IMR-90 (cell line): Measurements from ENCODE around the gene GSG1L. TPM values are rescaled to one million over a fixed set of nuclear protein-coding genes. Genes with fewer than 3 reads are reported as not detected.

Source experiments
- ATAC-seq: fragments of 200-7000 bp; cut with Tn5 transposase; 2 replicates; pipeline ENCODE4 v1.9.1; 2020; ENCODE audit warnings: low read depth, mild to moderate bottlenecking, moderate library complexity
- BruUV-seq: library from RNA; stranded (reverse); fragments of 400-500 nt; replicated peaks from 2 replicates; lab custom pipeline; 2021; lab: Mats Ljungman, UMichigan
- CTCF ChIA-PET: fragments of 300-600 bp; formaldehyde crosslinking; extraction: SDS; loops from one replicate; lab custom pipeline; 2021; ENCODE audit warnings: antibody characterized with exemption; lab: Yijun Ruan, JAX
- POLR2A ChIA-PET: fragments of 300-600 bp; sonication (Branson Sonifier 250); formaldehyde crosslinking; loops from one replicate; lab custom pipeline; 2022; ENCODE audit warnings: antibody characterized with exemption; ENCODE audit not compliant: unreplicated experiment; lab: Charles Lee
- DNase-seq: peaks from one replicate; pipeline ENCODE4 v3.0.0; 2013
- H2AFZ ChIP-seq: replicated peaks from 2 replicates; pipeline ENCODE3; 2013; ENCODE audit warnings: low read length, mild to moderate bottlenecking; ENCODE audit not compliant: poor library complexity
- H2AK5ac ChIP-seq: 2 replicates; pipeline ENCODE4 v1.6.1; 2013; ENCODE audit warnings: low read depth, low read length, inconsistent platforms
- H2AK9ac ChIP-seq: replicated peaks from 2 replicates; pipeline ENCODE3; 2013; ENCODE audit warnings: mild to moderate bottlenecking, low read depth, low read length, moderate library complexity; ENCODE audit not compliant: poor library complexity
- H2BK120ac ChIP-seq: 2 replicates; pipeline ENCODE4 v1.6.1; 2013; ENCODE audit warnings: low read depth, low read length, inconsistent platforms
- H2BK15ac ChIP-seq: 3 replicates; pipeline ENCODE4 v1.6.1; 2013; ENCODE audit warnings: low read depth, low read length, inconsistent platforms
- H2BK20ac ChIP-seq: 2 replicates; pipeline ENCODE4 v1.6.1; 2013; ENCODE audit warnings: low read depth, mild to moderate bottlenecking, inconsistent platforms, low read length, moderate library complexity
- H2BK5ac ChIP-seq: 2 replicates; pipeline ENCODE4 v1.6.1; 2013; ENCODE audit warnings: mild to moderate bottlenecking, low read depth, low read length, inconsistent platforms; ENCODE audit not compliant: poor library complexity, severe bottlenecking
- H3K14ac ChIP-seq: replicated peaks from 2 replicates; pipeline ENCODE4 v1.6.1; 2013; ENCODE audit warnings: low read depth, low read length, inconsistent platforms
- H3K18ac ChIP-seq: 2 replicates; pipeline ENCODE4 v1.6.1; 2013; ENCODE audit warnings: low read depth, low read length, control low read depth
- H3K23ac ChIP-seq: 2 replicates; pipeline ENCODE4 v1.6.1; 2013; ENCODE audit warnings: low read depth, low read length, inconsistent platforms
- H3K27ac ChIP-seq: 2 replicates; pipeline ENCODE4 v1.5.1; 2013; ENCODE audit warnings: mild to moderate bottlenecking, control low read depth, low read length; ENCODE audit not compliant: insufficient read depth
- H3K27me3 ChIP-seq: 2 replicates; pipeline ENCODE4 v1.6.1; 2013; ENCODE audit warnings: low read length; ENCODE audit not compliant: control insufficient read depth, insufficient read depth
- H3K36me3 ChIP-seq: 2 replicates; pipeline ENCODE4 v1.6.1; 2013; ENCODE audit warnings: low read length, mixed read lengths; ENCODE audit not compliant: control insufficient read depth, insufficient read depth
- H3K4ac ChIP-seq: 2 replicates; pipeline ENCODE4 v1.6.1; 2013; ENCODE audit warnings: low read depth, low read length, inconsistent platforms
- H3K4me1 ChIP-seq: 2 replicates; pipeline ENCODE4 v1.6.1; 2013; ENCODE audit warnings: low read length, mixed read lengths; ENCODE audit not compliant: control insufficient read depth, insufficient read depth
- H3K4me2 ChIP-seq: 2 replicates; pipeline ENCODE4 v1.6.1; 2013; ENCODE audit warnings: low read depth, mild to moderate bottlenecking, control low read depth, low read length, moderate library complexity
- H3K4me3 ChIP-seq: 2 replicates; pipeline ENCODE4 v1.5.1; 2013; ENCODE audit warnings: low read depth, mild to moderate bottlenecking, control low read depth, low read length, moderate library complexity; ENCODE audit not compliant: insufficient read depth
- H3K56ac ChIP-seq: 2 replicates; pipeline ENCODE4 v1.6.1; 2013; ENCODE audit warnings: low read length, inconsistent platforms; ENCODE audit not compliant: insufficient read depth; ENCODE audit errors: extremely low read depth
- H3K79me1 ChIP-seq, 2 experiments: 2 replicates each; pipeline ENCODE4 v1.6.1; 2013; ENCODE audit warnings: low read length in 2 of 2, inconsistent platforms in 1 of 2, low read depth in 1 of 2
- H3K9ac ChIP-seq: 2 replicates; pipeline ENCODE4 v1.6.1; 2013; ENCODE audit warnings: low read depth, low read length, control low read depth
- H3K9me1 ChIP-seq: 2 replicates; pipeline ENCODE4 v1.6.1; 2013; ENCODE audit warnings: low read length, inconsistent platforms; ENCODE audit not compliant: insufficient read depth
- H3K9me3 ChIP-seq: 2 replicates; pipeline ENCODE4 v1.6.1; 2013; ENCODE audit warnings: low read length; ENCODE audit not compliant: control insufficient read depth, insufficient read depth
- H4K20me1 ChIP-seq: 2 replicates; pipeline ENCODE4 v1.6.1; 2013; ENCODE audit warnings: low read length, inconsistent platforms; ENCODE audit not compliant: insufficient read depth
- H4K5ac ChIP-seq: 2 replicates; pipeline ENCODE4 v1.6.1; 2013; ENCODE audit warnings: mild to moderate bottlenecking, low read depth, low read length, control low read depth
- H4K8ac ChIP-seq, 2 experiments: 2 replicates each; pipeline ENCODE4 v1.6.1; 2013; ENCODE audit warnings: low read depth in 2 of 2, low read length in 2 of 2, control low read depth in 1 of 2, inconsistent platforms in 1 of 2
- H4K91ac ChIP-seq: 2 replicates; pipeline ENCODE4 v1.6.1; 2013; ENCODE audit warnings: low read depth, low read length, inconsistent platforms; ENCODE audit not compliant: insufficient read depth
- BHLHE40 ChIP-seq: fragments of 150-350 bp; IDR thresholded peaks from 2 replicates; pipeline ENCODE4 v1.6.1; 2016; ENCODE audit warnings: mild to moderate bottlenecking, low read depth, low read length
- CEBPB ChIP-seq: IDR thresholded peaks from 2 replicates; pipeline ENCODE4 v1.6.1; 2012; ENCODE audit warnings: low read depth, low read length, improper control_type of control experiment
- CHD1 ChIP-seq: IDR thresholded peaks from 2 replicates; pipeline ENCODE4 v1.6.1; 2012; ENCODE audit warnings: low read depth, low read length, improper control_type of control experiment
- FOS ChIP-seq: fragments of 150-350 bp; IDR thresholded peaks from 2 replicates; pipeline ENCODE4 v1.6.1; 2016; ENCODE audit warnings: low read depth, low read length
- MAFK ChIP-seq: IDR thresholded peaks from 2 replicates; pipeline ENCODE4 v1.6.1; 2012; ENCODE audit warnings: low read depth, low read length, improper control_type of control experiment
- MAZ ChIP-seq: IDR thresholded peaks from 2 replicates; pipeline ENCODE4 v1.6.1; 2012; ENCODE audit warnings: low read depth, mild to moderate bottlenecking, low read length, improper control_type of control experiment, moderate library complexity, borderline replicate concordance
- MXI1 ChIP-seq: IDR thresholded peaks from 2 replicates; pipeline ENCODE4 v1.6.1; 2012; ENCODE audit warnings: low read depth, mild to moderate bottlenecking, low read length, moderate library complexity, borderline replicate concordance
- NFE2L2 ChIP-seq: fragments of 150-350 bp; IDR thresholded peaks from 2 replicates; pipeline ENCODE4 v1.6.1; 2016; ENCODE audit warnings: low read depth, mild to moderate bottlenecking, low read length
- POLR2A ChIP-seq: IDR thresholded peaks from 2 replicates; pipeline ENCODE4 v1.6.1; 2012; ENCODE audit warnings: mild to moderate bottlenecking, low read depth, low read length
- RAD21 ChIP-seq: IDR thresholded peaks from 2 replicates; pipeline ENCODE4 v1.6.1; 2012; ENCODE audit warnings: low read length, improper control_type of control experiment
- RCOR1 ChIP-seq: IDR thresholded peaks from 2 replicates; pipeline ENCODE4 v1.6.1; 2012; ENCODE audit warnings: mild to moderate bottlenecking, low read length, improper control_type of control experiment; ENCODE audit not compliant: insufficient replicate concordance
- RFX5 ChIP-seq: IDR thresholded peaks from 2 replicates; pipeline ENCODE4 v1.8.0; 2012; ENCODE audit warnings: low read depth, mild to moderate bottlenecking, low read length, moderate library complexity
- SMC3 ChIP-seq: fragments of 150-350 bp; IDR thresholded peaks from 2 replicates; pipeline ENCODE4 v1.6.1; 2016; ENCODE audit warnings: low read depth, mild to moderate bottlenecking, antibody characterized with exemption, low read length, moderate library complexity
- WGBS, 2 experiments: methylation state at CpG; one replicate each; pipeline versions ENCODE4 v1.1.5 to v1.1.7; 2013; ENCODE audit warnings: missing lambda C conversion rate in 2 of 2; ENCODE audit not compliant: insufficient read length in 1 of 2; ENCODE audit errors: extremely low coverage in 2 of 2; 5-methylcytosine and 5-hydroxymethylcytosine counted together
- dilution Hi-C: fragments of 300-500 bp; cut with HindIII; formaldehyde crosslinking; loops from one replicate; pipeline ENCODE4 v1.14.3; 2018; ENCODE audit warnings: low sequenced_read_pairs; ENCODE audit not compliant: unreplicated experiment
- in situ Hi-C: fragments of 300-500 bp; cut with MboI; formaldehyde crosslinking; loops from 3 replicates; pipeline ENCODE4 v1.14.3; 2019; ENCODE audit warnings: low sequenced_read_pairs, inconsistent platforms, mixed read lengths
- intact Hi-C: fragments of 100-400 bp; cut with micrococcal nuclease; formaldehyde crosslinking; loops from 2 replicates; pipeline ENCODE4 v1.10.0; 2022
- polyA plus RNA-seq, 3 experiments: library from polyadenylated mRNA; depleted of rRNA; stranded (reverse); fragments of >200 nt; gene quantifications; 2 replicates each; pipeline ENCODE4 v1.2.3, GENCODE V29; 2012; ENCODE audit warnings: low replicate concordance in 1 of 3
- total RNA-seq: library from RNA; depleted of rRNA; stranded (reverse); fragments of >200 nt; gene quantifications from 2 replicates; pipeline ENCODE4 v1.2.3, GENCODE V29; 2012
- TF ChIP-seq, protein P1 (sequence below): fragments of 150-350 bp; IDR thresholded peaks from 2 replicates; pipeline ENCODE4 v1.6.1; 2016; ENCODE audit warnings: low read depth, mild to moderate bottlenecking, low read length, moderate library complexity, borderline replicate concordance
- TF ChIP-seq, protein P2 (sequence below): conservative IDR thresholded peaks from 2 replicates; pipeline ENCODE4 v1.5.1; 2012; ENCODE audit warnings: mild to moderate bottlenecking, low read depth, low read length, improper control_type of control experiment

The GSG1L gene
- total and polyA plus RNA-seq, 2 of the 4 experiments (the other 2 are of a cell fraction) = not detected

DNA sequence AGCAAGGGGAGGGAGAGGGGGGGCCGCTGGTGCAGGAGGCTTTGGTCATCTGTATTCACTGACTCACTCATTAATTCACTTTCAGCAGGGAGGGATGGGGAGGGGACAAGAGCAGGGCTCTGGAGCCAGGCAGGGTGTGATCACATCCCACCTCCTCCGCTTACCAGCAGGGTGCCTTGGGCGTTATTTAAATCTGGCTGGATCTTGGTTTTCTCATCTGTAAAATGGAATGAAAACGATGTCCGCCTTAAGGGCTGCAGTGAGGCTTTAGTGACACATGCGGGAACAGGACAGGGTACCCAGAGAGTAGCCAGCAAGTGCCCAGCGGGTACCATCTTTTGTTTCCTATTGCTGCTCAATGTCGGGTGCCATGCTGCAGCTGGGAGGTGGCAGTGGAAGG lies 161.0 kb downstream of the GSG1L start:
- H4K20me1 ChIP-seq = no peaks in the 10 kb centered on the region
- H3K9ac ChIP-seq = no peak overlapping the region
- no peak overlapping the region for H2AK9ac ChIP-seq
- intact Hi-C loops = no loop called here
- H3K4me3 ChIP-seq = no peak overlapping the region
- H2AFZ ChIP-seq = no peak overlapping the region
- no peak overlapping the region for H2BK15ac ChIP-seq
- POLR2A ChIA-PET = no interaction called here
- ATAC-seq (no peak), DNase-seq (no peak)
- CTCF ChIA-PET = no interaction called here
- H3K4me1 ChIP-seq = no peaks in the 10 kb centered on the region
- no peak overlapping the region for H3K27ac ChIP-seq
- H3K27me3 ChIP-seq = peaks cover 13% of the 10 kb centered on the region
- no peak for TF ChIP-seq RAD21
- TF ChIP-seq RCOR1 = no peak
- TF ChIP-seq BHLHE40 = no peak
- TF ChIP-seq MXI1 = no peak
- TF ChIP-seq MAFK = no peak
- no peak for TF ChIP-seq CEBPB
- no peak for TF ChIP-seq MAZ
- no peak for TF ChIP-seq NFE2L2
- TF ChIP-seq, protein P1, sequence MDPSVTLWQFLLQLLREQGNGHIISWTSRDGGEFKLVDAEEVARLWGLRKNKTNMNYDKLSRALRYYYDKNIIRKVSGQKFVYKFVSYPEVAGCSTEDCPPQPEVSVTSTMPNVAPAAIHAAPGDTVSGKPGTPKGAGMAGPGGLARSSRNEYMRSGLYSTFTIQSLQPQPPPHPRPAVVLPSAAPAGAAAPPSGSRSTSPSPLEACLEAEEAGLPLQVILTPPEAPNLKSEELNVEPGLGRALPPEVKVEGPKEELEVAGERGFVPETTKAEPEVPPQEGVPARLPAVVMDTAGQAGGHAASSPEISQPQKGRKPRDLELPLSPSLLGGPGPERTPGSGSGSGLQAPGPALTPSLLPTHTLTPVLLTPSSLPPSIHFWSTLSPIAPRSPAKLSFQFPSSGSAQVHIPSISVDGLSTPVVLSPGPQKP = no peak
- no peak for TF ChIP-seq SMC3
- no peak for TF ChIP-seq CHD1
- no peak for TF ChIP-seq RFX5
- no peak for TF ChIP-seq FOS
- TF ChIP-seq POLR2A = no peak
- TF ChIP-seq, protein P2, sequence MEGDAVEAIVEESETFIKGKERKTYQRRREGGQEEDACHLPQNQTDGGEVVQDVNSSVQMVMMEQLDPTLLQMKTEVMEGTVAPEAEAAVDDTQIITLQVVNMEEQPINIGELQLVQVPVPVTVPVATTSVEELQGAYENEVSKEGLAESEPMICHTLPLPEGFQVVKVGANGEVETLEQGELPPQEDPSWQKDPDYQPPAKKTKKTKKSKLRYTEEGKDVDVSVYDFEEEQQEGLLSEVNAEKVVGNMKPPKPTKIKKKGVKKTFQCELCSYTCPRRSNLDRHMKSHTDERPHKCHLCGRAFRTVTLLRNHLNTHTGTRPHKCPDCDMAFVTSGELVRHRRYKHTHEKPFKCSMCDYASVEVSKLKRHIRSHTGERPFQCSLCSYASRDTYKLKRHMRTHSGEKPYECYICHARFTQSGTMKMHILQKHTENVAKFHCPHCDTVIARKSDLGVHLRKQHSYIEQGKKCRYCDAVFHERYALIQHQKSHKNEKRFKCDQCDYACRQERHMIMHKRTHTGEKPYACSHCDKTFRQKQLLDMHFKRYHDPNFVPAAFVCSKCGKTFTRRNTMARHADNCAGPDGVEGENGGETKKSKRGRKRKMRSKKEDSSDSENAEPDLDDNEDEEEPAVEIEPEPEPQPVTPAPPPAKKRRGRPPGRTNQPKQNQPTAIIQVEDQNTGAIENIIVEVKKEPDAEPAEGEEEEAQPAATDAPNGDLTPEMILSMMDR = no peak
- no peak overlapping the region for H3K4ac ChIP-seq
- no peak overlapping the region for H2BK20ac ChIP-seq
- H3K4me2 ChIP-seq = no peak overlapping the region
- no peaks in the 10 kb centered on the region for H3K79me1 ChIP-seq
- no peak overlapping the region for H3K14ac ChIP-seq
- no peak overlapping the region for H4K91ac ChIP-seq
- H2AK5ac ChIP-seq = no peak overlapping the region
- no TSS peak for BruUV-seq
- dilution Hi-C loops = no loop called here
- in situ Hi-C loops = no loop called here
- no peaks in the 10 kb centered on the region for H3K9me3 ChIP-seq
- no peak overlapping the region for H2BK120ac ChIP-seq
- no peak overlapping the region for H3K18ac ChIP-seq
- H3K36me3 ChIP-seq = no peaks in the 10 kb centered on the region
- no peak overlapping the region for H4K5ac ChIP-seq
- H3K9me1 ChIP-seq = no peaks in the 10 kb centered on the region
- 49% methylated on average over 3 of the region's 8 CpGs; no CpG with 5 or more reads in 1 of the 2 experiments for WGBS, 2 experiments
- no peak overlapping the region for H3K56ac ChIP-seq
- H4K8ac ChIP-seq = no peak overlapping the region
- H2BK5ac ChIP-seq = no peak overlapping the region
- H3K23ac ChIP-seq = no peak overlapping the region
